VCaP (cell line): ENCODE results near the gene NUP133.

Source experiments
- H3K27ac ChIP-seq: fragments of 450-650 bp; 2 replicates; pipeline ENCODE4 v1.5.1; 2017
- TF ChIP-seq, protein P1 (sequence below): fragments of 450-650 bp; conservative IDR thresholded peaks from 2 replicates; pipeline ENCODE4 v1.5.1; 2017; ENCODE audit warnings: mild to moderate bottlenecking, moderate library complexity

NUP133 gene

DNA sequence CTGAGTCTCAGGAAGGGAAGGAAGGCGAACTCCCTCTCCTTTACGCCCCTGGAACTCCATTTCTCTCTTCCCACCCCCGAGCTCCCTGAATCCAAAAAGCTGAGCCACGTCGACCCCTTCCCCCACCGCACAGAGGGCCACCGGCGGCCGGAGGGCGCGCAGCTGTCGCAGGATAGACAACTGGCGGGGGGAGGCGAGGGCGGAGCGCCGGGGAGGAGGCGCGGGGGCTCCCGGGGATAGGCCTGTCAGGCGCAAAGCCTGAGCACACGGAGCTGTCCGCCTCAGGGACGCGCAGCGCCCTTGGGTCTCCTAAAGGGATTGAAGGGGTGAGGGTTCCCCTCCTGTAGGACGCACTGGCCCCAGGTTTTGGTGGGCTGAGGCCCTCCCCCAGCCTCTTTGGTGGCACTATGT, 73.5 kb downstream of the NUP133 start:
- no peak overlapping the region for H3K27ac ChIP-seq
- TF ChIP-seq, protein P1, sequence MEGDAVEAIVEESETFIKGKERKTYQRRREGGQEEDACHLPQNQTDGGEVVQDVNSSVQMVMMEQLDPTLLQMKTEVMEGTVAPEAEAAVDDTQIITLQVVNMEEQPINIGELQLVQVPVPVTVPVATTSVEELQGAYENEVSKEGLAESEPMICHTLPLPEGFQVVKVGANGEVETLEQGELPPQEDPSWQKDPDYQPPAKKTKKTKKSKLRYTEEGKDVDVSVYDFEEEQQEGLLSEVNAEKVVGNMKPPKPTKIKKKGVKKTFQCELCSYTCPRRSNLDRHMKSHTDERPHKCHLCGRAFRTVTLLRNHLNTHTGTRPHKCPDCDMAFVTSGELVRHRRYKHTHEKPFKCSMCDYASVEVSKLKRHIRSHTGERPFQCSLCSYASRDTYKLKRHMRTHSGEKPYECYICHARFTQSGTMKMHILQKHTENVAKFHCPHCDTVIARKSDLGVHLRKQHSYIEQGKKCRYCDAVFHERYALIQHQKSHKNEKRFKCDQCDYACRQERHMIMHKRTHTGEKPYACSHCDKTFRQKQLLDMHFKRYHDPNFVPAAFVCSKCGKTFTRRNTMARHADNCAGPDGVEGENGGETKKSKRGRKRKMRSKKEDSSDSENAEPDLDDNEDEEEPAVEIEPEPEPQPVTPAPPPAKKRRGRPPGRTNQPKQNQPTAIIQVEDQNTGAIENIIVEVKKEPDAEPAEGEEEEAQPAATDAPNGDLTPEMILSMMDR = no peak

GRCh38 chr1:229434005-229434640, 74.0 kb downstream of the NUP133 start, which contains the start of gene ACTA1:
Gene ACTA1, minus strand, starts transcription at chr1:229434094. Its CDS starts 979 bp downstream, at chr1:229433115.
- H3K27ac ChIP-seq = no peak within 1 kb of the TSS

DNA sequence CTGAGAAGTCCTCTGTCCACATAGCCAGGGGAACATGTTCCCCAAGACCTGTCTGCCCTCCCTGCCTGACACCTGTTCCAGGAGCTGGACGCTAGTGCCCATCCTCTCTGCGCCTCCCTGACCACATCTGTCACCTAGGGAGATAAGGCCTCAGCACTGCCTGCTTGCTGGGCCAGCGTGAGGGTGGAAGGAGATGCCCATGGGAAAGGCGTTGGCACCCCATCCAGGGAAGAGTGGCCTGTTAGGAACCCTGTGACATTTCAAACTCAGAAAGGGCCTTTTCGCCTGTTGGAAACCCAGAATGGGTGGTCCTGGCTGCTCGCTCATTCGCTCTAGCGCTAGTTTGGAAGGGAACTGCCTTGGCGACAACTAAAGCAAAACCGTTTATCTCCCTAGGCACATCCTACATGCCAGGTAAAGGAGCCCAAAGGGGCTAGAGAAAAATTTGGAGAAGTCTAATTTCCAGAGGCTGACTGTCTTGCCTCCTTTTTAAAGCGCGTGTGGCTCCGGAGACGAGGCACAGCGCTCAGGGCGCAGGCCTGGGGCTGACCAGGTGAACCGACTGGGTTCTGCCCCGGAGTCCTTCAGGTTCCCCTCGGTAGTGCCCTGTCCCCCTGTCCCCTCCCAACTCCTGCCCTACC, 74.7 kb downstream of the NUP133 start:
- TF ChIP-seq, protein P1 = no peak

More at GRCh38 chr1:229434005-229434640, 74.0 kb downstream of the NUP133 start, which contains the start of gene ACTA1:
- TF ChIP-seq, protein P1 = no peak

GRCh38 chr1:229432905-229433304, 75.2 kb downstream of the NUP133 start:
- H3K27ac ChIP-seq = no peak overlapping the region
- TF ChIP-seq, protein P1 = no peak

More for the DNA sequence above, 74.7 kb downstream of the NUP133 start:
- H3K27ac ChIP-seq = no peak overlapping the region

- TF ChIP-seq, protein P1 = no peak
- H3K27ac ChIP-seq = no peak overlapping the region
Observed at GRCh38 chr1:229432116-229432461, 76.1 kb downstream of the NUP133 start.

- TF ChIP-seq, protein P1 = no peak
- no peak overlapping the region for H3K27ac ChIP-seq
Observed at GRCh38 chr1:229431284-229432115, 76.6 kb downstream of the NUP133 start.

GRCh38 chr1:229430761-229431283, 77.3 kb downstream of the NUP133 start:
- TF ChIP-seq, protein P1 = no peak
- H3K27ac ChIP-seq = no peak overlapping the region
